Measurements from ENCODE around the gene CCL4L2. TPM values are rescaled to one million over a fixed set of nuclear protein-coding genes. Genes with fewer than 3 reads are reported as not detected.
"Not testable (repeated sequence)": the region's sequence is repeated elsewhere in the genome, so short reads cannot be mapped to it uniquely, and the experiment has no call there.

The CCL4L2 gene
- total RNA-seq, 1 donor from 2014 or later, result 48.9 TPM

GRCh38 chr17:36212966-36213365 is 2.1 kb downstream of the CCL4L2 start:
- H3K4me3 ChIP-seq (ENCODE audit: insufficient read depth, low read depth, low read length), result no peak overlapping the region
- Mint-ChIP-seq H3K36me3 (ENCODE audit: low read depth, unreplicated experiment) (no peaks in the 10 kb centered on the region), H3K4me3 (ENCODE audit: unreplicated experiment) (no peak overlapping the region), H3K4me1 (ENCODE audit: low read depth, unreplicated experiment) (peaks cover 2% of the 10 kb centered on the region), H3K27me3 (ENCODE audit: low read depth, unreplicated experiment) (peaks cover 12% of the 10 kb centered on the region), H3K27ac (ENCODE audit: unreplicated experiment) (no peak overlapping the region), H3K9me3 (ENCODE audit: unreplicated experiment) (peaks cover 3% of the 10 kb centered on the region)
- no peaks in the 10 kb centered on the region for H3K79me2 ChIP-seq (ENCODE audit: insufficient read depth, low read length)
- H3K27ac ChIP-seq (ENCODE audit: low read depth, low read length), result no peak overlapping the region
- no peaks in the 10 kb centered on the region for H4K20me1 ChIP-seq (ENCODE audit: insufficient read depth, low read length)
- no peak overlapping the region for H3K4me2 ChIP-seq (ENCODE audit: low read length)
- DNase-seq (ENCODE audit: low read depth) (no peak), FAIRE-seq (no peak)
- H3K9me3 ChIP-seq (ENCODE audit: insufficient read depth, low read depth, low read length), result no peaks in the 10 kb centered on the region
- TF ChIP-seq EZH2 (IDR thresholded peaks at IDR 0.05; ENCODE audit: insufficient read depth, low read length), result no peak
- TF ChIP-seq, protein P1, sequence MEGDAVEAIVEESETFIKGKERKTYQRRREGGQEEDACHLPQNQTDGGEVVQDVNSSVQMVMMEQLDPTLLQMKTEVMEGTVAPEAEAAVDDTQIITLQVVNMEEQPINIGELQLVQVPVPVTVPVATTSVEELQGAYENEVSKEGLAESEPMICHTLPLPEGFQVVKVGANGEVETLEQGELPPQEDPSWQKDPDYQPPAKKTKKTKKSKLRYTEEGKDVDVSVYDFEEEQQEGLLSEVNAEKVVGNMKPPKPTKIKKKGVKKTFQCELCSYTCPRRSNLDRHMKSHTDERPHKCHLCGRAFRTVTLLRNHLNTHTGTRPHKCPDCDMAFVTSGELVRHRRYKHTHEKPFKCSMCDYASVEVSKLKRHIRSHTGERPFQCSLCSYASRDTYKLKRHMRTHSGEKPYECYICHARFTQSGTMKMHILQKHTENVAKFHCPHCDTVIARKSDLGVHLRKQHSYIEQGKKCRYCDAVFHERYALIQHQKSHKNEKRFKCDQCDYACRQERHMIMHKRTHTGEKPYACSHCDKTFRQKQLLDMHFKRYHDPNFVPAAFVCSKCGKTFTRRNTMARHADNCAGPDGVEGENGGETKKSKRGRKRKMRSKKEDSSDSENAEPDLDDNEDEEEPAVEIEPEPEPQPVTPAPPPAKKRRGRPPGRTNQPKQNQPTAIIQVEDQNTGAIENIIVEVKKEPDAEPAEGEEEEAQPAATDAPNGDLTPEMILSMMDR (IDR thresholded peaks at IDR 0.05; ENCODE audit: insufficient read depth, low read depth, low read length), result no peak
- H3K36me3 ChIP-seq (ENCODE audit: insufficient read depth, low read length), result no peaks in the 10 kb centered on the region
- H3K27me3 ChIP-seq (ENCODE audit: insufficient read depth, low read length), result peaks cover 4% of the 10 kb centered on the region
- H3K4me1 ChIP-seq (ENCODE audit: insufficient read depth, low read length), result no peaks in the 10 kb centered on the region
- no peak overlapping the region for H3K9ac ChIP-seq (ENCODE audit: low read length)
- no peak overlapping the region for H2AFZ ChIP-seq (ENCODE audit: low read depth, low read length)

DNA sequence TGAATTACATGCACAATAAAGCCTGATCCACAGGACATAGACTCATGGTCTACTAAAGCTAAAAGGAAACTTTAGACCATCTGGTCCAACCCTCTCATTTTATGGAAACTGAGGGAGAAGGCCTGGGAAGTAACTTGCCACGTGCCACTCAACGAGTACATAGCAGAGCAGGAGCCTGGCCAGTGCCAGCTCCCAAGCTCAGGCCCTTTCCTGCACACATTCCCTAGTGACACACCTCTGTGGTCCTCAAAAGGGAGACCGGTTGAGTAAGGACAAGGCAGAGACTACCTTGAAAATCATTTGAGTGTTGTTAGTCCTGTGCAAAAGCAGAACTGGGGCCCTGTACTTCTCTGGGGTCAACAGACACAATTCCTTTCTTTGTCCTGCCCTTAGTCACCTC is 2.8 kb downstream of the CCL4L2 start:
- H3K4me2 ChIP-seq (ENCODE audit: low read length), result no peak overlapping the region
- H3K9ac ChIP-seq (ENCODE audit: low read length), result no peak overlapping the region
- no peak overlapping the region for H2AFZ ChIP-seq (ENCODE audit: low read depth, low read length)
- H3K4me1 ChIP-seq (ENCODE audit: insufficient read depth, low read length), result no peaks in the 10 kb centered on the region
- TF ChIP-seq EZH2 (IDR thresholded peaks at IDR 0.05; ENCODE audit: insufficient read depth, low read length), result no peak
- TF ChIP-seq, protein P1 (IDR thresholded peaks at IDR 0.05; ENCODE audit: insufficient read depth, low read depth, low read length), result no peak
- H3K27me3 ChIP-seq (ENCODE audit: insufficient read depth, low read length), result peaks cover 4% of the 10 kb centered on the region
- Mint-ChIP-seq H3K9me3 (ENCODE audit: unreplicated experiment) (peaks cover 8% of the 10 kb centered on the region), H3K4me3 (ENCODE audit: unreplicated experiment) (no peak overlapping the region), H3K27ac (ENCODE audit: unreplicated experiment) (no peak overlapping the region), H3K4me1 (ENCODE audit: low read depth, unreplicated experiment) (peaks cover 2% of the 10 kb centered on the region), H3K36me3 (ENCODE audit: low read depth, unreplicated experiment) (no peaks in the 10 kb centered on the region), H3K27me3 (ENCODE audit: low read depth, unreplicated experiment) (peaks cover 12% of the 10 kb centered on the region)
- no peaks in the 10 kb centered on the region for H3K9me3 ChIP-seq (ENCODE audit: insufficient read depth, low read depth, low read length)
- DNase-seq (ENCODE audit: low read depth) (no peak), FAIRE-seq (no peak)
- H3K27ac ChIP-seq (ENCODE audit: low read depth, low read length), result no peak overlapping the region
- H4K20me1 ChIP-seq (ENCODE audit: insufficient read depth, low read length), result no peaks in the 10 kb centered on the region
- no peaks in the 10 kb centered on the region for H3K79me2 ChIP-seq (ENCODE audit: insufficient read depth, low read length)
- H3K4me3 ChIP-seq (ENCODE audit: insufficient read depth, low read depth, low read length), result no peak overlapping the region
- no peaks in the 10 kb centered on the region for H3K36me3 ChIP-seq (ENCODE audit: insufficient read depth, low read length)

GRCh38 chr17:36214918-36215317 is 4.1 kb downstream of the CCL4L2 start:
- Histone ChIP-seq H3K9ac (ENCODE audit: low read length) (no peak overlapping the region), H3K27ac (ENCODE audit: low read depth, low read length) (no peak overlapping the region), H3K4me2 (ENCODE audit: low read length) (no peak overlapping the region), H3K4me3 (ENCODE audit: insufficient read depth, low read depth, low read length) (no peak overlapping the region), H2AFZ (ENCODE audit: low read depth, low read length) (no peak overlapping the region), H3K9me3 (ENCODE audit: insufficient read depth, low read depth, low read length) (no peaks in the 10 kb centered on the region), H3K27me3 (ENCODE audit: insufficient read depth, low read length) (peaks cover 4% of the 10 kb centered on the region), H3K36me3 (ENCODE audit: insufficient read depth, low read length) (no peaks in the 10 kb centered on the region), H3K4me1 (ENCODE audit: insufficient read depth, low read length) (no peaks in the 10 kb centered on the region), H4K20me1 (ENCODE audit: insufficient read depth, low read length) (no peaks in the 10 kb centered on the region), H3K79me2 (ENCODE audit: insufficient read depth, low read length) (no peaks in the 10 kb centered on the region)
- no peak for FAIRE-seq
- Mint-ChIP-seq H3K27ac (ENCODE audit: unreplicated experiment) (no peak overlapping the region), H3K9me3 (ENCODE audit: unreplicated experiment) (peaks cover 18% of the 10 kb centered on the region), H3K4me1 (ENCODE audit: low read depth, unreplicated experiment) (peaks cover 2% of the 10 kb centered on the region), H3K4me3 (ENCODE audit: unreplicated experiment) (no peak overlapping the region), H3K36me3 (ENCODE audit: low read depth, unreplicated experiment) (no peaks in the 10 kb centered on the region), H3K27me3 (ENCODE audit: low read depth, unreplicated experiment) (peaks cover 15% of the 10 kb centered on the region)
- DNase-seq (ENCODE audit: low read depth), result no peak
- no peak for TF ChIP-seq EZH2 (IDR thresholded peaks at IDR 0.05; ENCODE audit: insufficient read depth, low read length)
- TF ChIP-seq, protein P1 (IDR thresholded peaks at IDR 0.05; ENCODE audit: insufficient read depth, low read depth, low read length), result no peak

DNA sequence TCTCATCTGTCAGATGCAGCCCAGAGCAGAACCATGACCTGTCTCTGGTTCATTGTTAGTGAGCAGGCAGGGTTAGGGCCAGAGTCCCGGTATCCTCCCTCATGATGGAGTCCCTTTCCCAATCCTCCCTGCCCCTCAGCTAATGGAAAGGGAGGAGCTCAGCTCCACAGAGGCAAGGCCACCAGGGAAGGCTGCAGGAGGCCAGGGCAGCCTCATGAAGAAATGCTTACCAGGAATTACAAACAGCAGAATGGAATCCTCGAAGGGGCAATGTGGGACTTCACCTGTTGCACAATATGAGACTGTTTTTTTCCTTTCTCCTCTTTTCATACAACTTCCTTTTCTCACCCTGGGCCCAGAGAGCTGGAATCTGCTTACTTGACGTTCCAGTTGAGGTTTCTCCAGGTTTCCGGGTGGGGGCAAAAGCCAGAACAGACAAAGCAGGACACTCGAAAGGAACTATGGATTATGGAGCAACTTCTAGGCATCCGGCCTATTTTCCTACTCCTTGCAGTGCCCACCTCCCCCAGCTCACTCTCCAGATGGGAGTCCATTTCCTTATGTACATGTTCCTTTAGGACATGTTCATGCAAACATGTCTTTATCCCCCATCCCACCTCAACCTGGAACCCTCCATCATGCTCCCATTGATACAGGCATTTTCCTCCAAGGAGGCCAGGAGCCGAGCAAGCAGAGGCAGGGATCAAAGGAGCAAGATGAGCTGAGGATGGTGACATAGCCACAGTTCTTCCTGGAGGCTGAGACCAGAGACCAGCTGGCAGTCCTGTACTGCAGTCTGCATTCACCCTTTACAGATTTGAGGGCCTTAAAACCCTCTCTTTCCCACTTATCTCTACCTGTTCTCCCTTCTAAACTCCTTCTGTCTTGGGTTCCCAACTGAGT is 4.8 kb downstream of the CCL4L2 start:
- not testable (repeated sequence) for H3K4me3 Mint-ChIP-seq (ENCODE audit: unreplicated experiment); H3K79me2 ChIP-seq (ENCODE audit: insufficient read depth, low read length); H2AFZ ChIP-seq (ENCODE audit: low read depth, low read length); H3K27ac Mint-ChIP-seq (ENCODE audit: unreplicated experiment); H3K36me3 Mint-ChIP-seq (ENCODE audit: low read depth, unreplicated experiment); H3K4me1 Mint-ChIP-seq (ENCODE audit: low read depth, unreplicated experiment); FAIRE-seq; H3K36me3 ChIP-seq (ENCODE audit: insufficient read depth, low read length); H3K9me3 ChIP-seq (ENCODE audit: insufficient read depth, low read depth, low read length); H3K27me3 ChIP-seq (ENCODE audit: insufficient read depth, low read length); H3K27ac ChIP-seq (ENCODE audit: low read depth, low read length); H3K9ac ChIP-seq (ENCODE audit: low read length); DNase-seq (ENCODE audit: low read depth); H3K4me3 ChIP-seq (ENCODE audit: insufficient read depth, low read depth, low read length); H3K4me2 ChIP-seq (ENCODE audit: low read length); H4K20me1 ChIP-seq (ENCODE audit: insufficient read depth, low read length); H3K4me1 ChIP-seq (ENCODE audit: insufficient read depth, low read length)
- peaks cover 15% of the 10 kb centered on the region for H3K27me3 Mint-ChIP-seq (ENCODE audit: low read depth, unreplicated experiment)
- peaks cover 18% of the 10 kb centered on the region for H3K9me3 Mint-ChIP-seq (ENCODE audit: unreplicated experiment)
